HCT116 (cell line): ENCODE measurements around the gene CORO2B. TPM values are rescaled to one million over a fixed set of nuclear protein-coding genes. Genes with fewer than 3 reads are reported as not detected.

Source experiments
- ATAC-seq: fragments of 200-7000 bp; cut with Tn5 transposase; 2 replicates; pipeline ENCODE4 v1.9.1; 2020; ENCODE audit warnings: mild to moderate bottlenecking, moderate library complexity
- BruUV-seq: library from RNA; stranded (reverse); fragments of 400-500 nt; replicated peaks from 2 replicates; lab custom pipeline; 2021; lab: Mats Ljungman, UMichigan
- CTCF ChIA-PET: fragments of 300-600 bp; sonication (Branson Sonifier 250); formaldehyde crosslinking; loops from one replicate; lab custom pipeline; 2021; ENCODE audit warnings: antibody characterized with exemption; lab: Charles Lee
- POLR2A ChIA-PET: fragments of 300-600, 350-600 bp; sonication (Branson Sonifier 250); formaldehyde crosslinking; loops from one replicate; lab custom pipeline; 2021; ENCODE audit warnings: antibody characterized with exemption; lab: Charles Lee
- RAD21 ChIA-PET, 2 experiments: fragments of 300-600 bp; sonication (Branson Sonifier 250); formaldehyde crosslinking; loops; one replicate each; lab custom pipeline; 2023; ENCODE audit warnings: low total read pairs in 2 of 2; ENCODE audit not compliant: uncharacterized antibody in 2 of 2, unreplicated experiment in 2 of 2, low non-redundant PET in 1 of 2; lab: Charles Lee
- DNase-seq: peaks from one replicate; pipeline ENCODE4 v3.0.0-alpha.2; 2010; ENCODE audit warnings: low read depth, low spot score
- H2AFZ ChIP-seq: fragments of 200-600 bp; shearing (Covaris generic), sonication (generic); 2 replicates; pipeline ENCODE4 v1.6.1; 2017; ENCODE audit warnings: low read depth, mixed run types, mixed read lengths, antibody characterized with exemption, low read length; ENCODE audit not compliant: poor library complexity, severe bottlenecking
- H3K27ac ChIP-seq: 2 replicates; pipeline ENCODE4 v1.5.1; 2012; ENCODE audit warnings: low read depth, low read length
- H3K27me3 ChIP-seq: fragments of 200-600 bp; sonication (generic); 2 replicates; pipeline ENCODE4 v1.6.1; 2016; ENCODE audit warnings: mixed run types, low read length, mixed read lengths; ENCODE audit not compliant: insufficient read depth
- H3K36me3 ChIP-seq, 2 experiments: fragments of 200-500 bp in 1 of 2; fragments of 200-600 bp in 1 of 2; sonication (Bioruptor generic) in 1 of 2; sonication (generic) in 1 of 2; 2 replicates each; pipeline versions ENCODE4 v1.5.1 to v1.6.1; 2014 to 2016; ENCODE audit warnings: low read length in 2 of 2, inconsistent platforms in 1 of 2, mixed read lengths in 1 of 2, mixed run types in 1 of 2; ENCODE audit not compliant: insufficient read depth in 2 of 2, control insufficient read depth in 1 of 2
- H3K4me1 ChIP-seq, 2 experiments: fragments of 200-600 bp in 1 of 2; sonication (generic) in 1 of 2; 2 replicates each; pipeline versions ENCODE4 v1.5.1 to v1.6.1; 2012 to 2017; ENCODE audit warnings: low read length in 2 of 2, inconsistent platforms in 1 of 2, mild to moderate bottlenecking in 1 of 2, mixed read lengths in 1 of 2, mixed run types in 1 of 2, moderate library complexity in 1 of 2; ENCODE audit not compliant: insufficient read depth in 2 of 2, control insufficient read depth in 1 of 2
- H3K4me2 ChIP-seq: fragments of 200-600 bp; sonication (generic); 2 replicates; pipeline ENCODE4 v1.6.1; 2017; ENCODE audit warnings: mixed run types, low read length, mixed read lengths
- H3K4me3 ChIP-seq, 2 experiments: fragments of 200-600 bp in 1 of 2; sonication (generic) in 1 of 2; replicated peaks in 1 of 2; 2 replicates each; pipeline ENCODE4 v1.5.1; 2011 to 2016; ENCODE audit warnings: low read length in 2 of 2, control low read depth in 1 of 2, low read depth in 1 of 2, mild to moderate bottlenecking in 1 of 2, mixed read lengths in 1 of 2, mixed run types in 1 of 2
- H3K79me2 ChIP-seq: fragments of 200-600 bp; sonication (generic); 2 replicates; pipeline ENCODE4 v1.6.1; 2017; ENCODE audit warnings: mild to moderate bottlenecking, mixed run types, low read length, moderate library complexity, mixed read lengths; ENCODE audit not compliant: insufficient read depth
- H3K9ac ChIP-seq: fragments of 200-600 bp; sonication (generic); 2 replicates; pipeline ENCODE4 v1.6.1; 2016; ENCODE audit warnings: low read length, mixed read lengths
- H3K9me2 ChIP-seq: fragments of 200-600 bp; sonication (generic), shearing (Covaris generic); 2 replicates; pipeline ENCODE4 v1.6.1; 2017; ENCODE audit warnings: mixed run types, mild to moderate bottlenecking, moderate library complexity; ENCODE audit not compliant: insufficient read depth
- H3K9me3 ChIP-seq, 2 experiments: fragments of 200-500 bp in 1 of 2; fragments of 200-600 bp in 1 of 2; sonication (Bioruptor generic) in 1 of 2; sonication (generic) in 1 of 2; 2 replicates each; pipeline ENCODE4 v1.6.1; 2014 to 2017; ENCODE audit warnings: low read length in 2 of 2, mixed read lengths in 2 of 2, inconsistent platforms in 1 of 2, low read depth in 1 of 2, mild to moderate bottlenecking in 1 of 2, mixed run types in 1 of 2, moderate library complexity in 1 of 2; ENCODE audit not compliant: control insufficient read depth in 1 of 2, insufficient read depth in 1 of 2
- H4K20me1 ChIP-seq: fragments of 200-600 bp; sonication (generic), shearing (Covaris generic); 2 replicates; pipeline ENCODE4 v1.6.1; 2017; ENCODE audit warnings: mixed run types, mild to moderate bottlenecking, moderate library complexity; ENCODE audit not compliant: insufficient read depth
- ATF3 ChIP-seq: IDR thresholded peaks from 2 replicates; pipeline ENCODE4 v1.6.1; 2012
- CBX3 ChIP-seq: IDR thresholded peaks from 2 replicates; pipeline ENCODE4 v1.6.1; 2012; ENCODE audit warnings: low read depth
- CEBPB ChIP-seq: IDR thresholded peaks from 2 replicates; pipeline ENCODE4 v1.6.1; 2012; ENCODE audit warnings: low read depth
- CTCF ChIP-seq, 3 experiments: fragments of 200-600 bp in 1 of 3; sonication (generic) in 1 of 3; IDR thresholded peaks in 2 of 3; conservative IDR thresholded peaks in 1 of 3; 2 replicates each; pipeline ENCODE4 v1.5.1; 2012 to 2017; ENCODE audit warnings: low read depth in 2 of 3, low read length in 2 of 3, antibody characterized with exemption in 1 of 3, borderline replicate concordance in 1 of 3, control low read depth in 1 of 3, mild to moderate bottlenecking in 1 of 3, mixed read lengths in 1 of 3, mixed run types in 1 of 3, moderate library complexity in 1 of 3; ENCODE audit not compliant: insufficient read depth in 1 of 3
- EGR1 ChIP-seq: IDR thresholded peaks from 2 replicates; pipeline ENCODE4 v1.6.1; 2012; ENCODE audit warnings: low read depth
- EZH2 ChIP-seq: fragments of 200-600 bp; sonication (generic); IDR thresholded peaks from 2 replicates; pipeline ENCODE4 v1.6.1; 2017; ENCODE audit warnings: antibody characterized with exemption, mixed run types
- FOSL1 ChIP-seq: IDR thresholded peaks from 2 replicates; pipeline ENCODE4 v1.6.1; 2012; ENCODE audit warnings: low read depth
- JUND ChIP-seq: IDR thresholded peaks from 2 replicates; pipeline ENCODE4 v1.6.1; 2012
- MAX ChIP-seq: IDR thresholded peaks from 2 replicates; pipeline ENCODE4 v1.6.1; 2012
- POLR2A ChIP-seq: IDR thresholded peaks from 2 replicates; pipeline ENCODE4 v1.7.0; 2011; ENCODE audit warnings: borderline replicate concordance; ENCODE audit not compliant: insufficient read depth, insufficient read length; ENCODE audit errors: extremely low read depth
- POLR2AphosphoS5 ChIP-seq: IDR thresholded peaks from 2 replicates; pipeline ENCODE4 v1.6.1; 2011; ENCODE audit warnings: mild to moderate bottlenecking, low read depth, low read length, moderate library complexity
- RAD21 ChIP-seq: IDR thresholded peaks from 2 replicates; pipeline ENCODE4 v1.6.1; 2012; ENCODE audit warnings: low read depth, mild to moderate bottlenecking
- SIN3A ChIP-seq: IDR thresholded peaks from 2 replicates; pipeline ENCODE4 v1.6.1; 2012; ENCODE audit warnings: low read depth
- SP1 ChIP-seq: IDR thresholded peaks from 2 replicates; pipeline ENCODE4 v1.6.1; 2012; ENCODE audit warnings: low read depth
- SRF ChIP-seq: IDR thresholded peaks from 2 replicates; pipeline ENCODE4 v1.6.1; 2012; ENCODE audit warnings: low read depth
- TCF7L2 ChIP-seq: IDR thresholded peaks from 2 replicates; pipeline ENCODE4 v1.7.0; 2011; ENCODE audit warnings: borderline replicate concordance, inconsistent platforms; ENCODE audit not compliant: insufficient read depth, insufficient read length; ENCODE audit errors: extremely low read depth
- YY1 ChIP-seq: IDR thresholded peaks from 2 replicates; pipeline ENCODE4 v1.6.1; 2011; ENCODE audit warnings: low read length, low read depth, moderate library complexity, mild to moderate bottlenecking; ENCODE audit not compliant: insufficient replicate concordance; ENCODE audit errors: extremely low read depth
- ZBTB33 ChIP-seq: IDR thresholded peaks from 2 replicates; pipeline ENCODE4 v1.6.1; 2011; ENCODE audit warnings: mild to moderate bottlenecking, low read length, moderate library complexity; ENCODE audit not compliant: insufficient replicate concordance; ENCODE audit errors: extremely low read depth
- intact Hi-C: fragments of 100-400 bp; cut with micrococcal nuclease; formaldehyde crosslinking; loops from 2 replicates; pipeline ENCODE4 v1.10.0; 2022
- total RNA-seq: library from RNA; stranded (reverse); gene quantifications from one replicate; pipeline ENCODE4 v1.2.1, GENCODE V29; 2021; ENCODE audit not compliant: unreplicated experiment

CORO2B gene
- total RNA-seq, 1 experiment from 2014 or later = 2.8 TPM

GRCh38 chr15:68715111-68715510 is 136.3 kb downstream of the CORO2B start:
- no peak for DNase-seq
- RAD21 ChIA-PET = no interaction called here
- no peaks in the 10 kb centered on the region for H4K20me1 ChIP-seq
- H3K27ac ChIP-seq = no peak overlapping the region
- no peaks in the 10 kb centered on the region for H3K27me3 ChIP-seq
- H3K9ac ChIP-seq = no peak overlapping the region
- no peak overlapping the region for H3K4me2 ChIP-seq
- H3K9me3 ChIP-seq = no peaks in the 10 kb centered on the region
- CTCF ChIA-PET = no interaction called here
- no peaks in the 10 kb centered on the region for H3K36me3 ChIP-seq
- no peaks in the 10 kb centered on the region for H3K4me1 ChIP-seq
- intact Hi-C loops = no loop called here
- BruUV-seq = no TSS peak
- no peak overlapping the region for H3K4me3 ChIP-seq
- TF ChIP-seq POLR2A (no peak), RAD21 (no peak), ZBTB33 (no peak), TCF7L2 (no peak)
- no peaks in the 10 kb centered on the region for H3K79me2 ChIP-seq
- ATAC-seq = no peak
- no peak overlapping the region for H2AFZ ChIP-seq
- POLR2A ChIA-PET = no interaction called here
- no peaks in the 10 kb centered on the region for H3K9me2 ChIP-seq

GRCh38 chr15:68717951-68718350 is 139.2 kb downstream of the CORO2B start:
- Histone ChIP-seq H3K36me3 (no peaks in the 10 kb centered on the region), H3K4me1 (no peaks in the 10 kb centered on the region), H3K4me3 (no peak overlapping the region), H3K27ac (no peak overlapping the region), H3K4me2 (no peak overlapping the region), H3K9me2 (no peaks in the 10 kb centered on the region), H3K79me2 (no peaks in the 10 kb centered on the region), H2AFZ (no peak overlapping the region), H3K9ac (no peak overlapping the region), H4K20me1 (no peaks in the 10 kb centered on the region), H3K27me3 (no peaks in the 10 kb centered on the region), H3K9me3 (no peaks in the 10 kb centered on the region)
- ChIA-PET RAD21 (no interaction called here), POLR2A (no interaction called here), CTCF (no interaction called here)
- DNase-seq (no peak), ATAC-seq (no peak)
- intact Hi-C loops = no loop called here
- no TSS peak for BruUV-seq
- TF ChIP-seq SP1 (no peak), CEBPB (no peak), YY1 (no peak), POLR2A (no peak), SRF (no peak), SIN3A (no peak), MAX (no peak), CBX3 (no peak), POLR2AphosphoS5 (no peak), TCF7L2 (no peak), EZH2 (no peak), EGR1 (no peak), JUND (no peak), CTCF (IDR thresholded peaks at IDR 0.05 in 2 of 3, conservative IDR thresholded peaks at IDR 0.05 in 1 of 3; ENCODE audit: borderline replicate concordance in 1 of 3, insufficient read depth in 1 of 3, low read depth in 2 of 3, low read length in 2 of 3) (no peak), FOSL1 (no peak), ATF3 (no peak)
